Rectal smooth muscle tissue (tissue), 1 donor: ENCODE results near the gene SAMD4A.

ENCODE experiments used
- H3K27ac ChIP-seq: one replicate; pipeline ENCODE4 v1.7.0; 2013; ENCODE audit warnings: low read depth, low read length, inconsistent platforms
- H3K27me3 ChIP-seq: one replicate; pipeline ENCODE4 v1.7.0; 2013; ENCODE audit warnings: low read length; ENCODE audit not compliant: control insufficient read depth, insufficient read depth
- H3K36me3 ChIP-seq: one replicate; pipeline ENCODE4 v1.7.0; 2013; ENCODE audit warnings: low read length; ENCODE audit not compliant: control insufficient read depth, insufficient read depth
- H3K4me1 ChIP-seq: one replicate; pipeline ENCODE4 v1.7.0; 2013; ENCODE audit warnings: low read length; ENCODE audit not compliant: control insufficient read depth, insufficient read depth
- H3K4me3 ChIP-seq: one replicate; pipeline ENCODE4 v1.7.0; 2013; ENCODE audit warnings: low read length
- H3K9ac ChIP-seq: one replicate; pipeline ENCODE4 v1.7.0; 2013; ENCODE audit warnings: low read length

SAMD4A gene

GRCh38 chr14:54654605-54655004, 87.7 kb downstream of the SAMD4A start:
- Histone ChIP-seq H3K36me3 (no peaks in the 10 kb centered on the region), H3K9ac (no peak overlapping the region), H3K4me1 (peaks cover 46% of the 10 kb centered on the region), H3K27ac (peak overlapping the region; percentile 80), H3K4me3 (no peak overlapping the region), H3K27me3 (no peaks in the 10 kb centered on the region)

- H3K36me3 ChIP-seq = no peaks in the 10 kb centered on the region
- no peak overlapping the region for H3K9ac ChIP-seq
- H3K27ac ChIP-seq = no peak overlapping the region
- no peak overlapping the region for H3K4me3 ChIP-seq
- peaks cover 17% of the 10 kb centered on the region for H3K4me1 ChIP-seq
- no peaks in the 10 kb centered on the region for H3K27me3 ChIP-seq
Measured at GRCh38 chr14:54658836-54659235, 91.9 kb downstream of the SAMD4A start.

- H3K9ac ChIP-seq = no peak overlapping the region
- peaks cover 12% of the 10 kb centered on the region for H3K4me1 ChIP-seq
- no peak overlapping the region for H3K4me3 ChIP-seq
- no peaks in the 10 kb centered on the region for H3K27me3 ChIP-seq
- no peak overlapping the region for H3K27ac ChIP-seq
- H3K36me3 ChIP-seq = no peaks in the 10 kb centered on the region
Measured at GRCh38 chr14:54659365-54659764, 92.4 kb downstream of the SAMD4A start.

GRCh38 chr14:54660604-54661111, 93.7 kb downstream of the SAMD4A start:
- Histone ChIP-seq H3K27ac (no peak overlapping the region), H3K4me3 (no peak overlapping the region), H3K9ac (no peak overlapping the region), H3K4me1 (peaks cover 7% of the 10 kb centered on the region), H3K36me3 (no peaks in the 10 kb centered on the region), H3K27me3 (no peaks in the 10 kb centered on the region)

- Histone ChIP-seq H3K27me3 (no peaks in the 10 kb centered on the region), H3K4me1 (peaks cover 7% of the 10 kb centered on the region), H3K9ac (no peak overlapping the region), H3K36me3 (no peaks in the 10 kb centered on the region), H3K4me3 (no peak overlapping the region), H3K27ac (no peak overlapping the region)
Measured at GRCh38 chr14:54662491-54663133, 95.7 kb downstream of the SAMD4A start.

- no peaks in the 10 kb centered on the region for H3K36me3 ChIP-seq
- no peak overlapping the region for H3K9ac ChIP-seq
- H3K27ac ChIP-seq = no peak overlapping the region
- peaks cover 19% of the 10 kb centered on the region for H3K4me1 ChIP-seq
- no peak overlapping the region for H3K4me3 ChIP-seq
- H3K27me3 ChIP-seq = no peaks in the 10 kb centered on the region
Measured at GRCh38 chr14:54664961-54665360, 98.0 kb downstream of the SAMD4A start.

GRCh38 chr14:54665946-54666345, 99.0 kb downstream of the SAMD4A start:
- H3K27me3 ChIP-seq = no peaks in the 10 kb centered on the region
- H3K4me1 ChIP-seq = peaks cover 20% of the 10 kb centered on the region
- no peak overlapping the region for H3K9ac ChIP-seq
- no peaks in the 10 kb centered on the region for H3K36me3 ChIP-seq
- H3K4me3 ChIP-seq = no peak overlapping the region
- no peak overlapping the region for H3K27ac ChIP-seq

- no peaks in the 10 kb centered on the region for H3K36me3 ChIP-seq
- H3K27me3 ChIP-seq = no peaks in the 10 kb centered on the region
- no peak overlapping the region for H3K27ac ChIP-seq
- H3K4me1 ChIP-seq = peaks cover 27% of the 10 kb centered on the region
- no peak overlapping the region for H3K4me3 ChIP-seq
- H3K9ac ChIP-seq = no peak overlapping the region
Measured at GRCh38 chr14:54667026-54667744, 100.3 kb downstream of the SAMD4A start.

- H3K27me3 ChIP-seq = no peaks in the 10 kb centered on the region
- no peaks in the 10 kb centered on the region for H3K36me3 ChIP-seq
- no peak overlapping the region for H3K9ac ChIP-seq
- H3K27ac ChIP-seq = no peak overlapping the region
- peaks cover 32% of the 10 kb centered on the region for H3K4me1 ChIP-seq
- H3K4me3 ChIP-seq = no peak overlapping the region
Measured at GRCh38 chr14:54667764-54668163, 100.8 kb downstream of the SAMD4A start.

- Histone ChIP-seq H3K9ac (peak overlapping the region; percentile 6), H3K36me3 (no peaks in the 10 kb centered on the region), H3K27me3 (no peaks in the 10 kb centered on the region), H3K4me3 (no peak overlapping the region), H3K4me1 (peaks cover 51% of the 10 kb centered on the region), H3K27ac (peak overlapping the region; percentile 88)
Measured at GRCh38 chr14:54669721-54670561, 103.0 kb downstream of the SAMD4A start.

GRCh38 chr14:54671537-54671936, 104.6 kb downstream of the SAMD4A start:
- Histone ChIP-seq H3K36me3 (no peaks in the 10 kb centered on the region), H3K27ac (peak overlapping the region; percentile 88), H3K4me3 (no peak overlapping the region), H3K27me3 (no peaks in the 10 kb centered on the region), H3K9ac (no peak overlapping the region), H3K4me1 (peaks cover 64% of the 10 kb centered on the region)

- peaks cover 69% of the 10 kb centered on the region for H3K4me1 ChIP-seq
- peak overlapping the region; percentile 88 for H3K27ac ChIP-seq
- H3K36me3 ChIP-seq = no peaks in the 10 kb centered on the region
- H3K27me3 ChIP-seq = no peaks in the 10 kb centered on the region
- no peak overlapping the region for H3K4me3 ChIP-seq
- no peak overlapping the region for H3K9ac ChIP-seq
Measured at GRCh38 chr14:54672181-54672580, 105.3 kb downstream of the SAMD4A start.
